Endothelial cell of umbilical vein (primary cell): Measurements from ENCODE around the gene PRKAR1A.

Experiments used
- EZH2 ChIP-seq: IDR thresholded peaks from 2 replicates; pipeline ENCODE4 v1.6.1; 2012; ENCODE audit warnings: borderline replicate concordance, low read depth, mild to moderate bottlenecking, moderate library complexity, low read length, inconsistent platforms; ENCODE audit not compliant: severe bottlenecking
- FOS ChIP-seq: IDR thresholded peaks from 2 replicates; pipeline ENCODE4 v1.6.1; 2011; ENCODE audit warnings: mild to moderate bottlenecking, low read length, moderate library complexity, borderline replicate concordance; ENCODE audit not compliant: insufficient read depth
- GATA2 ChIP-seq: IDR thresholded peaks from 2 replicates; pipeline ENCODE4 v1.7.0; 2011; ENCODE audit warnings: low read depth, mild to moderate bottlenecking, moderate library complexity, mixed read lengths, low read length; ENCODE audit not compliant: insufficient read length, insufficient read depth
- JUN ChIP-seq: IDR thresholded peaks from 2 replicates; pipeline ENCODE4 v1.6.1; 2011; ENCODE audit warnings: borderline replicate concordance, low read depth; ENCODE audit not compliant: insufficient read length, insufficient read depth
- POLR2A ChIP-seq: IDR thresholded peaks from 2 replicates; pipeline ENCODE4 v1.6.1; 2012; ENCODE audit warnings: low read depth, mild to moderate bottlenecking, control low read depth, low read length
- POLR2AphosphoS5 ChIP-seq: IDR thresholded peaks from 2 replicates; pipeline ENCODE4 v1.6.1; 2012; ENCODE audit warnings: low read depth, mild to moderate bottlenecking, control low read depth, low read length, moderate library complexity; ENCODE audit not compliant: insufficient read depth
- TF ChIP-seq, protein P1 (sequence below), 2 donors: IDR thresholded peaks; 1 replicate in 1 of 2; 2 replicates in 1 of 2; pipeline ENCODE4 v1.5.1; 2011; ENCODE audit warnings: low read length in 2 of 2, mild to moderate bottlenecking in 2 of 2, moderate library complexity in 2 of 2, control low read depth in 1 of 2, inconsistent platforms in 1 of 2, low read depth in 1 of 2; ENCODE audit not compliant: insufficient read depth in 1 of 2; ENCODE audit errors: extremely low read depth in 1 of 2
- TF ChIP-seq, protein P2 (sequence below): IDR thresholded peaks from 2 replicates; pipeline ENCODE4 v1.6.1; 2011; ENCODE audit not compliant: insufficient read depth, insufficient read length

DNA sequence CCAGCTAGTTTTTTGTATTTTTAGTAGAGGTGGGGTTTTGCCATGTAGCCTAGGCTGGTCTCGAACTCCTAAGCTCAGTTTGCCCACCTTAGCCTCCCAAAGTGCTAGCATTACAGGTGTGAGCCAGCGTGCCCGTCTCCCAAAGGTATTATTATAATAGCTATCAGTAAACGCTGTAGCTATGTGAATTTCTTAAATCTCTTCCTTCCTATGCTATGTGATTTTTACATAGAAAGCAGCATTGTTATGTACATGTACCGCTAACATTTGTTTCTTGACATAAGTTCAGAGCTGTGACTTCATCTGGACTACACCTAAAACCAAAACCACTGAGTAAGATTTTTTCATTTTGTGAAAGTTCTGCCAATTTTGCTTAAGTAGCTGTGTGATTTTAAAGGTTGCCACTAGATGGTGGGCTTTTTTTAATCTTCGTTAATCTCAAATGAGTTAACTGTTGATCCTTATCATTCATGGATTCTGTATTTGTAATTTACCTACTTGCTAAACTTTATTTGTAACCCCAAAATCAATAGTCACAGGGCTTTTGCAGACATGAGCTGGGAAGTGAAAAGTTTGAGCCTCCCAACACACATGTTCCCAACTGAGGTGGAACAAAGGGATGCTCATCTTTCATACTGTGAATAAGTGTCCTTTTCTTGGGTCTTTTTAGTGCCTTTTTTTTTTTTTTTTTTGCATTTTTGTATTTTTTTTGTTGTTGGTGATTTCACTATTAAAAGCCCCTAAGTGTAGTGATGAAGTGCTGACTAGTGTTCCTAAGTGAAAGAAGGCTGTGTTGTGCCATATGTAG lies 21.9 kb downstream of the PRKAR1A start:
- TF ChIP-seq POLR2AphosphoS5 (no peak), JUN (no peak), POLR2A (no peak), EZH2 (no peak), FOS (no peak), GATA2 (peak; percentile 61)
- TF ChIP-seq, protein P1, sequence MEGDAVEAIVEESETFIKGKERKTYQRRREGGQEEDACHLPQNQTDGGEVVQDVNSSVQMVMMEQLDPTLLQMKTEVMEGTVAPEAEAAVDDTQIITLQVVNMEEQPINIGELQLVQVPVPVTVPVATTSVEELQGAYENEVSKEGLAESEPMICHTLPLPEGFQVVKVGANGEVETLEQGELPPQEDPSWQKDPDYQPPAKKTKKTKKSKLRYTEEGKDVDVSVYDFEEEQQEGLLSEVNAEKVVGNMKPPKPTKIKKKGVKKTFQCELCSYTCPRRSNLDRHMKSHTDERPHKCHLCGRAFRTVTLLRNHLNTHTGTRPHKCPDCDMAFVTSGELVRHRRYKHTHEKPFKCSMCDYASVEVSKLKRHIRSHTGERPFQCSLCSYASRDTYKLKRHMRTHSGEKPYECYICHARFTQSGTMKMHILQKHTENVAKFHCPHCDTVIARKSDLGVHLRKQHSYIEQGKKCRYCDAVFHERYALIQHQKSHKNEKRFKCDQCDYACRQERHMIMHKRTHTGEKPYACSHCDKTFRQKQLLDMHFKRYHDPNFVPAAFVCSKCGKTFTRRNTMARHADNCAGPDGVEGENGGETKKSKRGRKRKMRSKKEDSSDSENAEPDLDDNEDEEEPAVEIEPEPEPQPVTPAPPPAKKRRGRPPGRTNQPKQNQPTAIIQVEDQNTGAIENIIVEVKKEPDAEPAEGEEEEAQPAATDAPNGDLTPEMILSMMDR (IDR thresholded peaks at IDR 0.05; ENCODE audit: extremely low read depth in 1 of 2, insufficient read depth in 1 of 2, low read depth in 1 of 2, low read length in 2 of 2), result peak; percentile 12 to 13
- TF ChIP-seq, protein P2, sequence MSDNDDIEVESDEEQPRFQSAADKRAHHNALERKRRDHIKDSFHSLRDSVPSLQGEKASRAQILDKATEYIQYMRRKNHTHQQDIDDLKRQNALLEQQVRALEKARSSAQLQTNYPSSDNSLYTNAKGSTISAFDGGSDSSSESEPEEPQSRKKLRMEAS, result no peak
